CD4-positive, alpha-beta T cell treated with Interleukin-4 for 1 hour (primary cell): ENCODE measurements around the gene TDO2.
A peak's percentile ranks its signal among the peaks of the same experiment; 100 is the strongest.
"Not testable (repeated sequence)": the region's sequence is repeated elsewhere in the genome, so short reads cannot be mapped to it uniquely, and the experiment has no call there.

Source experiments
- DNase-seq, 2 donors: peaks; one replicate each; pipeline ENCODE4 v3.0.0-alpha.2; 2020 to 2022

The TDO2 gene

GRCh38 chr4:155908187-155909139 is 5.0 kb downstream of the TDO2 start:
- no peak for DNase-seq

GRCh38 chr4:155909615-155910226 is 6.2 kb downstream of the TDO2 start:
- no peak for DNase-seq

- no peak for DNase-seq
Measured at GRCh38 chr4:155911905-155912304, 8.4 kb downstream of the TDO2 start.

- DNase-seq, result no peak
Measured at GRCh38 chr4:155914782-155915181, 11.3 kb downstream of the TDO2 start.

GRCh38 chr4:155921597-155921996 is 18.1 kb downstream of the TDO2 start:
- no peak for DNase-seq

GRCh38 chr4:155924637-155925036 is 21.1 kb downstream of the TDO2 start:
- DNase-seq, result no peak

- DNase-seq, result no peak
Measured at GRCh38 chr4:155929833-155930232, 26.3 kb downstream of the TDO2 start.

GRCh38 chr4:155930330-155930729 is 26.8 kb downstream of the TDO2 start:
- DNase-seq, result no peak

GRCh38 chr4:155931634-155932033 is 28.1 kb downstream of the TDO2 start:
- DNase-seq, result no peak

- DNase-seq, result not testable (repeated sequence)
Measured at GRCh38 chr4:155934634-155935033, 31.1 kb downstream of the TDO2 start.

GRCh38 chr4:155935389-155935986 is 32.0 kb downstream of the TDO2 start:
- no peak for DNase-seq

- DNase-seq, result no peak
Measured at GRCh38 chr4:155941085-155941790, 37.7 kb downstream of the TDO2 start.

GRCh38 chr4:155941820-155942219 is 38.3 kb downstream of the TDO2 start:
- no peak for DNase-seq

- DNase-seq, result no peak
Measured at GRCh38 chr4:155943605-155944291, 40.3 kb downstream of the TDO2 start.

- DNase-seq, result no peak
Measured at GRCh38 chr4:155944516-155944915, 41.0 kb downstream of the TDO2 start.

- no peak for DNase-seq
Measured at GRCh38 chr4:155946486-155946885, 43.0 kb downstream of the TDO2 start.

GRCh38 chr4:155948541-155948940 is 45.0 kb downstream of the TDO2 start:
- no peak for DNase-seq

- no peak for DNase-seq
Measured at GRCh38 chr4:155950461-155950860, 47.0 kb downstream of the TDO2 start.

- DNase-seq, result no peak
Measured at GRCh38 chr4:155952501-155952901, 49.0 kb downstream of the TDO2 start.

GRCh38 chr4:155953151-155954117 is 49.9 kb downstream of the TDO2 start, which contains the start of gene CTSO:
Gene CTSO, minus strand, starts transcription at chr4:155953866. Its CDS starts 19 bp downstream, at chr4:155953847.
- peak; percentile 67 to 76 for DNase-seq

- no peak for DNase-seq
Measured at GRCh38 chr4:155954118-155954685, 50.7 kb downstream of the TDO2 start.
